Keratinocyte (primary cell): ENCODE results near the gene HELZ. TPM values are rescaled to one million over a fixed set of nuclear protein-coding genes. Genes with fewer than 3 reads are reported as not detected.

Experiments used
- DNase-seq: peaks from one replicate; pipeline ENCODE4 v3.0.0-alpha.2; 2011; ENCODE audit warnings: low read depth, missing footprints, low spot score
- FAIRE-seq: peaks from 2 replicates; lab custom pipeline; 2011; peaks lifted over from hg19 to GRCh38; lab: Jason Lieb, UNC
- H2AFZ ChIP-seq: 2 replicates; pipeline ENCODE4 v1.6.0; 2012; ENCODE audit warnings: low read length, control low read depth, inconsistent platforms; ENCODE audit not compliant: control insufficient read depth
- H3K27ac ChIP-seq: 2 replicates; pipeline ENCODE4 v1.5.1; 2011; ENCODE audit warnings: low read length; ENCODE audit not compliant: control insufficient read depth, insufficient read depth
- H3K27me3 ChIP-seq: 3 replicates; pipeline ENCODE4 v1.6.0; 2011; ENCODE audit warnings: low read length; ENCODE audit not compliant: control insufficient read depth, insufficient read depth; ENCODE audit errors: extremely low read depth
- H3K36me3 ChIP-seq, 2 experiments: 2 replicates in 1 of 2; 3 replicates in 1 of 2; pipeline ENCODE4 v1.5.1; 2011; ENCODE audit warnings: low read length in 2 of 2, mild to moderate bottlenecking in 1 of 2; ENCODE audit not compliant: control insufficient read depth in 2 of 2, insufficient read depth in 2 of 2; ENCODE audit errors: extremely low read depth in 1 of 2
- H3K4me1 ChIP-seq: 3 replicates; pipeline ENCODE4 v1.5.1; 2011; ENCODE audit warnings: low read length; ENCODE audit not compliant: control insufficient read depth, insufficient read depth; ENCODE audit errors: extremely low read depth
- H3K4me2 ChIP-seq: 3 replicates; pipeline ENCODE4 v1.6.0; 2011; ENCODE audit warnings: low read depth, low read length; ENCODE audit not compliant: control insufficient read depth, insufficient read depth; ENCODE audit errors: extremely low read depth
- H3K4me3 ChIP-seq, 3 experiments: fragments of 200-600 bp in 1 of 3; sonication (generic) in 1 of 3; 2 replicates in 2 of 3; 3 replicates in 1 of 3; pipeline ENCODE4 v1.5.1; 2011 to 2016; ENCODE audit warnings: low read length in 3 of 3, mild to moderate bottlenecking in 3 of 3, control low read depth in 2 of 3, inconsistent platforms in 1 of 3, low read depth in 1 of 3, mixed read lengths in 1 of 3, mixed run types in 1 of 3, moderate library complexity in 1 of 3; ENCODE audit not compliant: control insufficient read depth in 2 of 3, insufficient read depth in 2 of 3; ENCODE audit errors: extremely low read depth in 1 of 3
- H3K79me2 ChIP-seq: 2 replicates; pipeline ENCODE4 v1.6.0; 2012; ENCODE audit warnings: low read length; ENCODE audit not compliant: control insufficient read depth, insufficient read depth
- H3K9ac ChIP-seq: 3 replicates; pipeline ENCODE4 v1.6.0; 2011; ENCODE audit warnings: low read length; ENCODE audit not compliant: control insufficient read depth, insufficient read depth; ENCODE audit errors: extremely low read depth
- H3K9me1 ChIP-seq: 3 replicates; pipeline ENCODE4 v1.6.0; 2011; ENCODE audit warnings: low read length; ENCODE audit not compliant: control insufficient read depth, insufficient read depth; ENCODE audit errors: extremely low read depth
- H3K9me3 ChIP-seq: 2 replicates; pipeline ENCODE4 v1.5.1; 2012; ENCODE audit warnings: low read depth, low read length; ENCODE audit not compliant: control insufficient read depth
- H4K20me1 ChIP-seq: 3 replicates; pipeline ENCODE4 v1.6.0; 2011; ENCODE audit warnings: low read length; ENCODE audit not compliant: control insufficient read depth, insufficient read depth; ENCODE audit errors: extremely low read depth
- CTCF ChIP-seq, 3 experiments: IDR thresholded peaks in 1 of 3; conservative IDR thresholded peaks in 1 of 3; optimal IDR thresholded peaks in 1 of 3; 2 replicates in 2 of 3; 3 replicates in 1 of 3; pipeline versions ENCODE3 to v1.5.1; 2011; ENCODE audit warnings: low read length in 3 of 3, mild to moderate bottlenecking in 3 of 3, moderate library complexity in 2 of 3, control low read depth in 1 of 3, inconsistent platforms in 1 of 3; ENCODE audit not compliant: insufficient read depth in 2 of 3; ENCODE audit errors: extremely low read depth in 1 of 3
- EZH2 ChIP-seq: IDR thresholded peaks from one replicate; pipeline ENCODE4 v1.6.1; 2012; ENCODE audit warnings: inconsistent platforms, mild to moderate bottlenecking, low read length, moderate library complexity
- dilution Hi-C: fragments of 300-500 bp; cut with MboI; formaldehyde crosslinking; loops from one replicate; pipeline ENCODE4 v1.7.0; 2020; ENCODE audit warnings: low sequenced_read_pairs; ENCODE audit not compliant: extremely low pct_ligation_motif_present
- polyA plus RNA-seq, 5 experiments: library from polyadenylated mRNA; depleted of rRNA in 3 of 5; stranded (reverse) in 3 of 5; stranded (forward) in 1 of 5; unstranded in 1 of 5; fragments of >200 nt; gene quantifications; 1 replicate in 1 of 5; 2 replicates in 3 of 5; 3 replicates in 1 of 5; pipeline versions ENCODE4 v1.2.1 to v1.2.3, GENCODE V29; 2011 to 2012; ENCODE audit warnings: missing spikeins in 2 of 5, low read depth in 1 of 5, low replicate concordance in 1 of 5

The HELZ gene
- polyA plus RNA-seq, 1 donor (not counting 4 experiments of a cell fraction or from before 2014, with no cell fraction given): 18.2 TPM

GRCh38 chr17:67221062-67221998, 23.7 kb downstream of the HELZ start:
- DNase-seq: no peak
- Histone ChIP-seq H3K9ac (no peak overlapping the region), H2AFZ (no peak overlapping the region), H3K4me3 (no peak overlapping the region), H4K20me1 (peaks cover 3% of the 10 kb centered on the region), H3K4me2 (no peak overlapping the region), H3K27ac (no peak overlapping the region), H3K79me2 (peaks cover 79% of the 10 kb centered on the region), H3K9me1 (no peaks in the 10 kb centered on the region), H3K4me1 (peaks cover 3% of the 10 kb centered on the region), H3K36me3 (peaks cover 13 to 28% of the 10 kb centered on the region in 2 experiments), H3K27me3 (no peaks in the 10 kb centered on the region), H3K9me3 (no peaks in the 10 kb centered on the region)
- no peak for FAIRE-seq
- dilution Hi-C loops: no loop called here
- TF ChIP-seq EZH2: no peak
- TF ChIP-seq CTCF (optimal IDR thresholded peaks at IDR 0.05 in 1 of 3, IDR thresholded peaks at IDR 0.05 in 1 of 3, conservative IDR thresholded peaks at IDR 0.05 in 1 of 3; ENCODE audit: extremely low read depth in 1 of 3, insufficient read depth in 2 of 3, low read length in 3 of 3): peak in 1 of 3 experiments; percentile 62

- H3K27me3 ChIP-seq: no peaks in the 10 kb centered on the region
- H2AFZ ChIP-seq: no peak overlapping the region
- no peak overlapping the region for H3K4me3 ChIP-seq
- no peaks in the 10 kb centered on the region for H3K9me3 ChIP-seq
- peaks cover 10 to 42% of the 10 kb centered on the region in 2 experiments for H3K36me3 ChIP-seq
- no peak overlapping the region for H3K9ac ChIP-seq
- dilution Hi-C loops: no loop called here
- no peak overlapping the region for H3K4me2 ChIP-seq
- H3K27ac ChIP-seq: no peak overlapping the region
- H3K4me1 ChIP-seq: peaks cover 6% of the 10 kb centered on the region
- H3K9me1 ChIP-seq: no peaks in the 10 kb centered on the region
- H3K79me2 ChIP-seq: peaks cover 56% of the 10 kb centered on the region
- DNase-seq (no peak), FAIRE-seq (no peak)
- TF ChIP-seq EZH2 (no peak), CTCF (optimal IDR thresholded peaks at IDR 0.05 in 1 of 3, IDR thresholded peaks at IDR 0.05 in 1 of 3, conservative IDR thresholded peaks at IDR 0.05 in 1 of 3; ENCODE audit: extremely low read depth in 1 of 3, insufficient read depth in 2 of 3, low read length in 3 of 3) (no peak)
- peaks cover 3% of the 10 kb centered on the region for H4K20me1 ChIP-seq
Observed at GRCh38 chr17:67218385-67218950, 26.5 kb downstream of the HELZ start.
